Measurements from ENCODE around the gene GPR151. TPM values are rescaled to one million over a fixed set of nuclear protein-coding genes. Genes with fewer than 3 reads are reported as not detected.
"Not testable (repeated sequence)": the region's sequence is repeated elsewhere in the genome, so short reads cannot be mapped to it uniquely, and the experiment has no call there.

GPR151 gene
- total RNA-seq, 1 experiment from 2014 or later, result not detected

DNA sequence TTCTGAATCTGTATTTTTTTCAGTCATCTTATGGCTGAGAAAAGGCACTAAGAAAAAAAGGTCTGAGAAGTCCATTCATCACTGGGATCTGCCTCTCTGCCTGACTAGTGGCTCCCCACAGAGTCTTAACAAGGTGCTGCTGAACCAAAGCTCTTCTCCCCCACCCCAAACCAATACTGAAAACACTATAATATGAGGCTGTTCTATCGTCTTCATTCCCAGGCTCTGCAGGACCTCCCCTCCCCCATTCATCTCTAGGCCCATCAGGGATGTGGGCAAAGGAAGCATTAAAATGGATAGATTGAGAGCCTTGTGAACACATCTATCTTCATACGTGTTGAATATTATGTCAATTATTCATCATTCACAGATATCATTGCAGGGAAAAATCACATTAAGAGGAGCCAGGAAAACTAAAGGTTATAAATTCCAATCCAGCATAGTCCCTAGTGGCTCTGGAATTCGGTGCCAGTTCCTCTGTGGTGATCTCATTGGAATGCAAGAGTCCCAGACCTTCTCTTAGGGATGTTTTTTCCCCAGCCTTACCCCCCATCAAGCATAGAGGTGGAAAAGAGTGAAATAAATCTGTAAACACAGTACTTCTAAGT lies 44.3 kb upstream of the GPR151 start:
- intact Hi-C loops (cut with micrococcal nuclease; ENCODE audit: unreplicated experiment), result no loop called here
- ATAC-seq (no peak), DNase-seq (ENCODE audit: low read depth, low spot score) (no peak)
- no peak for TF ChIP-seq SIN3A (IDR thresholded peaks at IDR 0.05; ENCODE audit: borderline replicate concordance, insufficient read depth, low read depth, low read length)
- no peak for TF ChIP-seq TCF7L2 (IDR thresholded peaks at IDR 0.05; ENCODE audit: low read depth, low read length)
- TF ChIP-seq, protein P1, sequence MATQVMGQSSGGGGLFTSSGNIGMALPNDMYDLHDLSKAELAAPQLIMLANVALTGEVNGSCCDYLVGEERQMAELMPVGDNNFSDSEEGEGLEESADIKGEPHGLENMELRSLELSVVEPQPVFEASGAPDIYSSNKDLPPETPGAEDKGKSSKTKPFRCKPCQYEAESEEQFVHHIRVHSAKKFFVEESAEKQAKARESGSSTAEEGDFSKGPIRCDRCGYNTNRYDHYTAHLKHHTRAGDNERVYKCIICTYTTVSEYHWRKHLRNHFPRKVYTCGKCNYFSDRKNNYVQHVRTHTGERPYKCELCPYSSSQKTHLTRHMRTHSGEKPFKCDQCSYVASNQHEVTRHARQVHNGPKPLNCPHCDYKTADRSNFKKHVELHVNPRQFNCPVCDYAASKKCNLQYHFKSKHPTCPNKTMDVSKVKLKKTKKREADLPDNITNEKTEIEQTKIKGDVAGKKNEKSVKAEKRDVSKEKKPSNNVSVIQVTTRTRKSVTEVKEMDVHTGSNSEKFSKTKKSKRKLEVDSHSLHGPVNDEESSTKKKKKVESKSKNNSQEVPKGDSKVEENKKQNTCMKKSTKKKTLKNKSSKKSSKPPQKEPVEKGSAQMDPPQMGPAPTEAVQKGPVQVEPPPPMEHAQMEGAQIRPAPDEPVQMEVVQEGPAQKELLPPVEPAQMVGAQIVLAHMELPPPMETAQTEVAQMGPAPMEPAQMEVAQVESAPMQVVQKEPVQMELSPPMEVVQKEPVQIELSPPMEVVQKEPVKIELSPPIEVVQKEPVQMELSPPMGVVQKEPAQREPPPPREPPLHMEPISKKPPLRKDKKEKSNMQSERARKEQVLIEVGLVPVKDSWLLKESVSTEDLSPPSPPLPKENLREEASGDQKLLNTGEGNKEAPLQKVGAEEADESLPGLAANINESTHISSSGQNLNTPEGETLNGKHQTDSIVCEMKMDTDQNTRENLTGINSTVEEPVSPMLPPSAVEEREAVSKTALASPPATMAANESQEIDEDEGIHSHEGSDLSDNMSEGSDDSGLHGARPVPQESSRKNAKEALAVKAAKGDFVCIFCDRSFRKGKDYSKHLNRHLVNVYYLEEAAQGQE (IDR thresholded peaks at IDR 0.05; ENCODE audit: insufficient read depth in 1 of 2, low read depth in 2 of 2, low read length in 1 of 2), result no peak
- TF ChIP-seq, protein P2, sequence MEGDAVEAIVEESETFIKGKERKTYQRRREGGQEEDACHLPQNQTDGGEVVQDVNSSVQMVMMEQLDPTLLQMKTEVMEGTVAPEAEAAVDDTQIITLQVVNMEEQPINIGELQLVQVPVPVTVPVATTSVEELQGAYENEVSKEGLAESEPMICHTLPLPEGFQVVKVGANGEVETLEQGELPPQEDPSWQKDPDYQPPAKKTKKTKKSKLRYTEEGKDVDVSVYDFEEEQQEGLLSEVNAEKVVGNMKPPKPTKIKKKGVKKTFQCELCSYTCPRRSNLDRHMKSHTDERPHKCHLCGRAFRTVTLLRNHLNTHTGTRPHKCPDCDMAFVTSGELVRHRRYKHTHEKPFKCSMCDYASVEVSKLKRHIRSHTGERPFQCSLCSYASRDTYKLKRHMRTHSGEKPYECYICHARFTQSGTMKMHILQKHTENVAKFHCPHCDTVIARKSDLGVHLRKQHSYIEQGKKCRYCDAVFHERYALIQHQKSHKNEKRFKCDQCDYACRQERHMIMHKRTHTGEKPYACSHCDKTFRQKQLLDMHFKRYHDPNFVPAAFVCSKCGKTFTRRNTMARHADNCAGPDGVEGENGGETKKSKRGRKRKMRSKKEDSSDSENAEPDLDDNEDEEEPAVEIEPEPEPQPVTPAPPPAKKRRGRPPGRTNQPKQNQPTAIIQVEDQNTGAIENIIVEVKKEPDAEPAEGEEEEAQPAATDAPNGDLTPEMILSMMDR (IDR thresholded peaks at IDR 0.05), result no peak
- no peak for TF ChIP-seq POLR2AphosphoS5 (IDR thresholded peaks at IDR 0.05; ENCODE audit: low read depth, low read length)
- Histone ChIP-seq H3K27me3 (ENCODE audit: control insufficient read depth, insufficient read depth, low read length) (no peaks in the 10 kb centered on the region), H3K9me3 (ENCODE audit: control insufficient read depth, insufficient read depth, low read depth, low read length) (no peaks in the 10 kb centered on the region), H3K4me1 (ENCODE audit: control insufficient read depth, insufficient read depth, low read length) (no peaks in the 10 kb centered on the region), H3K27ac (ENCODE audit: low read length) (no peak overlapping the region), H3K36me3 (ENCODE audit: control insufficient read depth, insufficient read depth, low read length) (no peaks in the 10 kb centered on the region), H3K4me3 (ENCODE audit: low read depth in 2 of 2, low read length in 2 of 2) (no peak overlapping the region)
- ChIA-PET CTCF (no interaction called here), POLR2A (no interaction called here)
- no TSS peak for BruUV-seq (replicated peaks)
- in situ Hi-C loops (cut with HindIII; ENCODE audit: low pct_unique_long_range_greater_than_20kb, low sequenced_read_pairs), result no loop called here

DNA sequence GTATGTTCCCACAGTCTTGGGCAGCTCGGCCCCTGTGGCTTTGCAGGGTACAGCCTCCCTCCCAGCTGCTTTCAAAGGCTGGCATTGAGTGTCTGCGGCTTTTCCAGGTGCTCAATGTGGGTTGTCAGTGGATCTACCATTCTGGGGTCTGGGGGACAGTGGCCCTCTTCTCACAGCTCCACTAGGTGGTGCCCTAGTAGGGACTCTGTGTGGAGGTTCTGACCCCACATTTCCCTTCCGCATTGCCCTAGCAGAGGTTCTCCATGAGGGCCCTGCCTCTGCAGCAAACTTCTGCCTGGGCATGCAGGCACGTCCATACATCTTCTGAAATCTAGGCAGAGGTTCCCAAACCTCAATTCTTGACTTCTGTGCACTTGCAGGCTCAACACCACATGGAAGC lies 40.9 kb upstream of the GPR151 start:
- H3K27me3 ChIP-seq (ENCODE audit: control insufficient read depth, insufficient read depth, low read length); POLR2A ChIA-PET; DNase-seq (ENCODE audit: low read depth, low spot score); H3K27ac ChIP-seq (ENCODE audit: low read length); H3K4me1 ChIP-seq (ENCODE audit: control insufficient read depth, insufficient read depth, low read length); ATAC-seq; H3K4me3 ChIP-seq (ENCODE audit: low read depth in 2 of 2, low read length in 2 of 2); BruUV-seq (replicated peaks); H3K9me3 ChIP-seq (ENCODE audit: control insufficient read depth, insufficient read depth, low read depth, low read length); in situ Hi-C loops (cut with HindIII; ENCODE audit: low pct_unique_long_range_greater_than_20kb, low sequenced_read_pairs); H3K36me3 ChIP-seq (ENCODE audit: control insufficient read depth, insufficient read depth, low read length); intact Hi-C loops (cut with micrococcal nuclease; ENCODE audit: unreplicated experiment); CTCF ChIA-PET: not testable (repeated sequence)

DNA sequence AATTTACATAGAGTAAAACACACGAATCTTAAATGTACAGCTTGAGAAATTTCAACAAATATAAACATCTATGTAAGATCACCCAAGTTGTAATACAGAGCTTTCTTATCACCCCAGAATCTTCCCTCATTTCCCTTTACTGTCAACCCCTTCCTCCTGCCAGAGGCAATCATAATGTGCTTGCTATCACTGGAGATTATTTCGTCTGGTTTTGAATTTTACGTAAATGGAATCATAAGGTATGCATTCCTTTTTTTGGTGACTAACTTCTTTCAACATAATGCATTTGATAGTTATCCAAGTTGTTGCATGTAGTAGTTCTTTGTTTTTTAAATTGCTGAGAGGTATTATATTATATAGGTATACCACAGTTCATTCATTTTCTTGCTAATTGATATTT lies 37.5 kb upstream of the GPR151 start:
- H3K27ac ChIP-seq (ENCODE audit: low read length), result no peak overlapping the region
- CTCF ChIA-PET, result no interaction called here
- H3K4me1 ChIP-seq (ENCODE audit: control insufficient read depth, insufficient read depth, low read length), result no peaks in the 10 kb centered on the region
- intact Hi-C loops (cut with micrococcal nuclease; ENCODE audit: unreplicated experiment) (no loop called here), in situ Hi-C loops (cut with HindIII; ENCODE audit: low pct_unique_long_range_greater_than_20kb, low sequenced_read_pairs) (no loop called here)
- no peaks in the 10 kb centered on the region for H3K9me3 ChIP-seq (ENCODE audit: control insufficient read depth, insufficient read depth, low read depth, low read length)
- no TSS peak for BruUV-seq (replicated peaks)
- ATAC-seq (no peak), DNase-seq (ENCODE audit: low read depth, low spot score) (no peak)
- no peak overlapping the region for H3K4me3 ChIP-seq (ENCODE audit: low read depth in 2 of 2, low read length in 2 of 2)
- H3K36me3 ChIP-seq (ENCODE audit: control insufficient read depth, insufficient read depth, low read length), result no peaks in the 10 kb centered on the region
- no peaks in the 10 kb centered on the region for H3K27me3 ChIP-seq (ENCODE audit: control insufficient read depth, insufficient read depth, low read length)
- POLR2A ChIA-PET, result no interaction called here
- TF ChIP-seq TCF7L2 (IDR thresholded peaks at IDR 0.05; ENCODE audit: low read depth, low read length), result no peak
- TF ChIP-seq, protein P2 (IDR thresholded peaks at IDR 0.05), result no peak
- TF ChIP-seq POLR2AphosphoS5 (IDR thresholded peaks at IDR 0.05; ENCODE audit: low read depth, low read length), result no peak
- no peak for TF ChIP-seq SIN3A (IDR thresholded peaks at IDR 0.05; ENCODE audit: borderline replicate concordance, insufficient read depth, low read depth, low read length)
- TF ChIP-seq, protein P1 (IDR thresholded peaks at IDR 0.05; ENCODE audit: insufficient read depth in 1 of 2, low read depth in 2 of 2, low read length in 1 of 2), result no peak
